Measurements from ENCODE around the gene ARID3A.
A peak's percentile ranks its signal among the peaks of the same experiment; 100 is the strongest.
"Not testable (repeated sequence)": the region's sequence is repeated elsewhere in the genome, so short reads cannot be mapped to it uniquely, and the experiment has no call there.

Gene ARID3A, protein sequence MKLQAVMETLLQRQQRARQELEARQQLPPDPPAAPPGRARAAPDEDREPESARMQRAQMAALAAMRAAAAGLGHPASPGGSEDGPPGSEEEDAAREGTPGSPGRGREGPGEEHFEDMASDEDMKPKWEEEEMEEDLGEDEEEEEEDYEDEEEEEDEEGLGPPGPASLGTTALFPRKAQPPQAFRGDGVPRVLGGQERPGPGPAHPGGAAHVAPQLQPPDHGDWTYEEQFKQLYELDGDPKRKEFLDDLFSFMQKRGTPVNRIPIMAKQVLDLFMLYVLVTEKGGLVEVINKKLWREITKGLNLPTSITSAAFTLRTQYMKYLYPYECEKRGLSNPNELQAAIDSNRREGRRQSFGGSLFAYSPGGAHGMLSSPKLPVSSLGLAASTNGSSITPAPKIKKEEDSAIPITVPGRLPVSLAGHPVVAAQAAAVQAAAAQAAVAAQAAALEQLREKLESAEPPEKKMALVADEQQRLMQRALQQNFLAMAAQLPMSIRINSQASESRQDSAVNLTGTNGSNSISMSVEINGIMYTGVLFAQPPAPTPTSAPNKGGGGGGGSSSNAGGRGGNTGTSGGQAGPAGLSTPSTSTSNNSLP

DNA sequence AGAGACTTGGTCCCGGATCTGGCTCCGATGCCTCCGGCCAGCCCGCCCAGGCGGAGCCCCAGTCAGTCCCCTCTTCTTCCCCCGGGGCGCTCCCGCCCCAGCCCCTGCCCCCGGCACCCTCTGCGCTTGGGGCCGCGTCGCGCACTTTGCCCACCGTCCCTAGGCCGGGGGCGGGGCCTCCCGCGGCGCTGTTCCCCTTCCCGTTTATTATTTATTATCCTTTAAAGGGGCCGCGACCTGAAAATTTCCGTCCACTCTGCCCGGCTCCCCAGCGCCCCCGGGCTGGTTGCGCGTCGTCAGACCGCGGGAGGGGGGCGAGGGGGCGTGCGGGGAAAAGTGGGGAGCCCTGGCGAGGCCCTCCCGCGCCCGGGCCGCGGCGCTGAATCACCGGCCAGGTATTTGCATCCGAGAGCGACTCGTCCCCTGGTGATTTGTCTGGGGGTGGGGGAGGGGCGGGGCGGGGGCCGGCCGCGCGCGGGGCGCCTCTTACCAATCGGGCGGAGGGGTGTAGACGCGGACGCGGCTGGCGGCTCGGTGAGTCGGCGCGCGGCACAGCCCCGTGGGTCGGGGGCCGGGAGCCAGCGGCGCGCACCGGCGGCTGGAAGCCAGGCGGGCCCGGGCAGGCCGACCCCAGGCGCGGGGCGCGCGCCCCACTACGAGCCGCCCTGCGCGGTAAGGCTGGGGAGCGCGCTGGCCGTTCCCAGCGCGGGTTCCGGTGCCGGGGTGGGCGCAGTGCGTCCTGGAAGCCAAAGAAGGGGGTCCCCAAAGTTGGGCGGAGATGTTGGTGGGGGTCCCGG lies at the start of gene ARID3A:
TSS of gene ARID3A (plus strand) at position 510 of the 797 bp plus-strand sequence. CDS start 3,494 bp downstream, outside the sequence.
- peak; percentile 64 for DNase-seq (ENCODE audit: low read depth)

DNA sequence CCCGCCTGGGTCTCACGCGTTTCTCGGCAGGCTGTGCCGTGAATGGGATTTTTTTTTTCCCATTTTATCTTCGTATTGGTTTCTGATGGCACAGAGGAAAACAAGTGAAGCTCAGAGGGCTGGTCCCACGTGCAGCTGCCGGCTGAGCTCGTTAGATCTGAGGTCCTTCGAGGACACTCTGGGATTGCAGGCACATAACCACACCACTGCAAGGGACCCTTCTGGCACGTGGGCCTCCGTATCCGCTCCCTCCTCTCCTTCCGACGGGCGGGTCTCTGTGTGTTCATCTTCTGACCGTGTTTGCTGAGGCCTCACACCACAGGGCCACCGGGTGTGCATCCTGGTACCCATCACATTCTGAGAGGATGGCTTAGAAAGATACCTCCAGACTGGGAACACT lies 49.7 kb upstream of the ARID3A start:
- no peak for DNase-seq (ENCODE audit: low read depth)

GRCh38 chr19:876780-877314 lies 49.0 kb upstream of the ARID3A start:
- no peak for DNase-seq (ENCODE audit: low read depth)

DNA sequence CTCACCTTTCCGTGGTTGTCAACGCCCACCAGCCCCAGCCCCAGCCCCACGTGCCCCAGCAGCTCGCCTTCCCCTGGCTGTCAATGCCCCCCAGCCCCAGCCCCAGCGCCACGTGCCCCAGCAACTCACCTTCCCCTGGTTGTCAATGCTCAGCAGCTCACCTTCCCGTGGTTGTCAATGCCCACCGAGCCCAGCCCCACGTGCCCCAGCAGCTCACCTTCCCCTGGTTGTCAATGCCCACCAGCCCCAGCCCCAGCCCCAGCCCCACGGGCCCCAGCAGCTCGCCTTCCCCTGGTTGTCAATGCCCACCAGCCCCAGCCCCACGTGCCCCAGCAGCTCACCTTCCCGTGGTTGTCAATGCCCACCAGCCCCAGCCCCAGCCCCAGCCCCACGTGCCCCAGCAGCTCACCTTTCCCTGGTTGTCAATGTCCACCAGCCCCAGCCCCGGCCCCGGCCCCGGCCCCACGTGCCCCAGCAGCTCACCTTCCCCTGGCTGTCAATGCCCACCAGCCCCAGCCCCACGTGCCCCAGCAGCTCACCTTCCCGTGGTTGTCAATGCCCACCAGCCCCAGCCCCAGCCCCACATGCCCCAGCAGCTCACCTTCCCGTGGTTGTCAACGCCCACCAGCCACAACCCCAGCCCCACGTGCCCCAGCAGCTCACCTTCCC lies 47.7 kb upstream of the ARID3A start:
- not testable (repeated sequence) for DNase-seq (ENCODE audit: low read depth)

GRCh38 chr19:878751-879561 lies 46.9 kb upstream of the ARID3A start:
- DNase-seq (ENCODE audit: low read depth), result not testable (repeated sequence)

DNA sequence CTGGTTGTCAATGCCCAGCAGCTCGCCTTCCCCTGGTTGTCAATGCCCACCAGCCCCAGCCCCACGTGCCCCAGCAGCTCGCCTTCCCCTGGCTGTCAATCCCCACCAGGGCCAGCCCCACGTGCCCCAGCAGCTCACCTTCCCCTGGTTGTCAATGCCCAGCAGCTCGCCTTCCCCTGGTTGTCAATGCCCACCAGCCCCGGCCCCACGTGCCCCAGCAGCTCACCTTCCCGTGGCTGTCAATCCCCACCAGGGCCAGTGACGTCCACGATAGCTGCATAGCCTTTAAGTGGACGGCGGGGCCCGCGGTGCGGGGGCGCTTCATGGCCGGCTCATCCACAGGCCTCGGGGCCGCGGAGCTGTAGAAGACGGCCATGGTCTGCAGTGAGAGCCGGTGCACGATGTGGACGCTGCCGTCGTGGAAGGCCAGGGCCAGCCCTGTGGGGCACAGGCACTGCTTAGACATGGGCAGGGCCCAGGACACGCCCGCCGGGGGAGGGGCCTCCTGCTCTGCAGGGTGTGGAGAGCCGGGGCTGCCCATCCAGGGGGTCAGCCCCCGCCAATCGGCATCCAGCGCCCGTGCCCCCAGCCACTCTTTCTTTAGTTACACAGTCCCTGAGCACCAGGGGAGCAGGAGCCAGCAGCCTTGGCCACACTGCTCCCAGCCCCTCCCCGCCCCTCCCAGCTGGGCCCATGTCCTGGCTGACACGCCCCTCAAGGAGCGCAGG lies 46.0 kb upstream of the ARID3A start:
- no peak for DNase-seq (ENCODE audit: low read depth)

GRCh38 chr19:881385-882071 lies 44.3 kb upstream of the ARID3A start:
- DNase-seq (ENCODE audit: low read depth), result no peak

DNA sequence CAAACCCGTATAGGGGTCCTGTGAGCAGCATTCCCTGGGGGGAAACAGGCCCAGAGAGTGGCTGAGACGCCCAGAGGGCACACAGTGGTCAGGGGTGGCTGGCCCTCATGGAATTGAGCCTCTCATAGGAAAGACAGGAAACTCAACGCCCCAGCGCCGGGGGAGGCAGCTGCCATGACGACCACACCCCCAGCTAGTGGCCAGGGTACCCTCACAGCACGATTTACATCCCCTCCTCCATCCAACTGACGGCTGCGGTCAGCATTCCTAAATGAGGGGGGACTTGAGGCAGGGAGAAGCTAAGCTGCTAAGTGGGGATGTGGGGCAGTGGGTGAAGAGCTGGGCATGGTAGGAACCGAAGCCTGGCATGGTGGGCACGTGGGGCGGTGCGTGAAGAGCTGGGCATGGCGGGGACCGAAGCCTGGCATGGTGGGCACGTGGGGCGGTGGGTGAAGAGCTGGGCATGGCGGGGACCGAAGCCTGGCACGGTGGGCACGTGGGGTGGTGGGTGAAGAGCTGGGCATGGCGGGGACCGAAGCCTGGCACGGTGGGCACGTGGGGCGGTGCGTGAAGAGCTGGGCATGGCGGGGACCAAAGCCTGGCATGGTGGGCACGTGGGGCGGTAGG lies 42.9 kb upstream of the ARID3A start:
- no peak for DNase-seq (ENCODE audit: low read depth)

DNA sequence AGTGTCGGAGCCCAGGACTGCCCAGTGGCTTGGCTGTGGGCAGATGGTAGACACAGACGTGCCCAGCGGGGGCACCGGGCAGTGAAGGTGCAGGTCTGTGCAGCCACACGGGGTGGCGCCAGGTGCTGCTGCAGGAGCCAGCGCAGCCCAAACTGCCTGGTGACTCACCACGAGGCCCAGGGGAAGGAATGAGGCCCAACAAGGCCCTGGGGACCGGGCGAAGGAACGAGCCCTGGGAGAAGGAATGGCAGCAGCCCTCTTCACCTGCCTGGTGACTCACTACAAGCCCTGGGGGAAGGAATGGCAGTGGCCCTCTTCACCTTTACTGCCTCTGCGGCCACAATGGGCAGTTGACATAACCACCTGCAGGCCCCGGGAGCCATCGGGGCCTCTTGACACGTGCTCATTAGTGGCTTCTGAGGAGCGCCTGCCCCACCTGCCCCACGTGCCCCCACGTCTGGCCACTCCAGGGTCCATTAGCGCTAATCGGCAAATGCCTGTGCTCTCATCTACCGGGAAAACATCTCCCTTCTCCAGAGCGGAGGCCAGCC lies 42.1 kb upstream of the ARID3A start:
- DNase-seq (ENCODE audit: low read depth), result no peak

- no peak for DNase-seq (ENCODE audit: low read depth)
These were observed 41.2 kb upstream of the ARID3A start for GRCh38 chr19:884420-885211.

- DNase-seq (ENCODE audit: low read depth), result no peak
These were observed 40.2 kb upstream of the ARID3A start for GRCh38 chr19:885536-886224.

GRCh38 chr19:887072-887471 lies 38.8 kb upstream of the ARID3A start:
- DNase-seq (ENCODE audit: low read depth), result no peak

- DNase-seq (ENCODE audit: low read depth), result no peak
These were observed 38.2 kb upstream of the ARID3A start for GRCh38 chr19:887599-887998.

DNA sequence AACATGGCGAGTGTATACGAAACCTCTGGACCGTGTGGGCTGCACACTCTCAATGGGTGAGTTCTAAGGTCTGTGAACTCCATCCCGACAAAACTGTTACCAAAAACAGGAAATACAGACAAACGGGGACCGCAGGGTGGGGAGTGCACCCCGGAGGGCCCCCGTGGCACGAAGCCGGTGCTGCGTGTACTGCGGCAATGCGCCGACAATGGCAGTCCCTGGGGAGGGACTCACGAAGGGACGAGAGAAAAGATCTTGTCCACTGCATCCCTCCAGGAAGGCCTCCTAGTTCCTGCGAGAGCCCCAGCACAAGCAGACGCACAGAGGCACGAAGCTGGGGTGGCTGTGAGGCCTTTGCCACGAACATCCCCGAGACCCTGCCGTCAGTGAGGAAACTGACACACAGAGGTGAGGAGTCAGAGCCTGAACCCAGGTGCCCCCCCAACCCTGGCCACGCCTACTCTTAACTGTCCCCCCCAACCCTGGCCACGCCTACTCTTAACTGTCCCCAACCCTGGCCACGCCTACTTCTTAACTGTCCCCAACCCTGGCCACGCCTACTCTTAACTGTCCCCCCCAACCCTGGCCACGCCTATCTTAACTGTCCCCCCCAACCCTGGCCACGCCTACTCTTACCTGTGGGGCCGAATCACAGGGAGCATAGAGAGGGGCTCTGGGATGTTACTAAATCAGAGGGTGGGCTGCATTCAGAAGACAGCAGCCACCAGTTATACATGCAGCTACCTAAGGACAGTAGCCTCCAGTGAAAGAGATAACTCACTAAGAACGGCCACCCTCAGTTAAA lies 37.1 kb upstream of the ARID3A start:
- DNase-seq (ENCODE audit: low read depth), result no peak

- no peak for DNase-seq (ENCODE audit: low read depth)
These were observed 36.1 kb upstream of the ARID3A start for GRCh38 chr19:889662-890295.

DNA sequence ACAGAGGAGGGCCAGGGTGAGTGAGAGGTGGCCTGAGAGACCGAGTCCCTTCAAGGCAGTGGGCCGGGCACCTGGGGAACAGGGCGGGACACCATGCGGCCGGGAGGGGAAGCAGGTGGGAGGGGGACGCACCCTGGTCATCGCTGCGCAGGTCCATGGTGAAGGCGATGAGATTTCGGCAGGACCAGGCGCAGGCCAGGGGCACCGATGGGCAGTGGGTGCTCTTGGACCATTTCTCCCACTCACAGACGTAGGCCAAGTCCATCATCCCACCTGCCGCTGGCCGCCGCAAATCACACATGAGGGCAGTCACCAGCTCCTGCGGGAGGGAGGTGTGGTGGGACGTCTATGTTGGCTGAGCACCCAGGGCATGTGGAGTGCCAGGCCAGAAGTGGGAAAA lies 35.0 kb upstream of the ARID3A start:
- DNase-seq (ENCODE audit: low read depth), result no peak

Data from activated gamma-delta T cell treated with anti-CD3 and anti-CD28 coated beads, Interleukin-2, amount 50 U/mL, for 16 hours (primary cell).